GM19452 (cell line): ENCODE measurements around the gene CYP26C1.

ENCODE experiments used
- ATAC-seq: cut with Tn5 transposase; IDR thresholded peaks from one replicate; pipeline ENCODE4 v1.9.1; 2021; ENCODE audit not compliant: unreplicated experiment

CYP26C1 gene

DNA sequence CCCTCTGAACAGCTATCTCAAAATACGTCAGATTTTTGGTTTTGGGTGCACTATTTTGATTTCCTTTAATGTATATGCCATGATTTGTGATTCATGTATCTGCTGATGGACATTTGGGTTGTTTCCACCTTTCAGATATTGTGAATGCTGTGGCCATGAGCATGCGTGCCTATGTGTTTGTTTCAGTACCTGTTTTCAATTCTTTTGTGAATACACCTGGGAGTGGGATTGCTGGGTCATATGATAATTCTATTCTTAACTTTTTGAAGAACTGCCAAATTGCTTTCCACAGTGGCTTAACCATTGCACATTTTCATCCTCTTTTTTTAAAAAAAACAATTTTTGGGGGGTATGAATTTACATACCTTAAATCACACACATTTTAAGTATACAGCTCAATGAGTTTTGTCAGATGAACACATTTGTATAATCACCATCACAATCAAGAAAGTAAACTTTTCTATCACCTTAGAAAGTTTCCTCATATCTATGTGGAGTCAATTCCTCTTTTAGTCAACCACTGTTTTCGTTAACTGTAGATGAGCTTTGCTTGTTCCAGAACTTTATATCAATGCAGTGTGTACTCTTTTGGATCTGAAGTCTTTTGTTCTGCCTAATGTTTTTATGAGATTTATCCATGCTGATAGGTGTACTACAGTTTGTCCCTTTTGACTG is 50.0 kb downstream of the CYP26C1 start:
- ATAC-seq = peak; percentile 56

DNA sequence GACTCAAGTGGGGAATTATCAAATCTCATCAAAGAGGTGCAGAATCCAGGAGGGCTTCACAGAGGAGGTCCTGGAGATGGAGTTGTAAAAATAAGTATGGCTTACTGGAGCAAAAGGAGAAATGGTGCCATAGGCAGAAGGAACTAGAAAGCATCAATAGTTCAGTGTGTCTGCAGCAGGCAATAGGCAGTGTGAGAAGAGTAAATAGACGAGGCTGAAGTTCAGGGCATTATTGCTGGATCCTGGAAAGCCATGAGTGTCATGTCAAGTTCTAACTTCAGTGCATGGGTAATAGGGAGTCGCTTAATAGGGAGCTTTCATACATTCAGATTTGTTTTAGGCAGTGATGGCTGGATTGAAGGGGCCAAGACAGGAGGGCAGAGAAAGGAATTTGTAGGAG is 52.4 kb downstream of the CYP26C1 start:
- ATAC-seq = no peak

DNA sequence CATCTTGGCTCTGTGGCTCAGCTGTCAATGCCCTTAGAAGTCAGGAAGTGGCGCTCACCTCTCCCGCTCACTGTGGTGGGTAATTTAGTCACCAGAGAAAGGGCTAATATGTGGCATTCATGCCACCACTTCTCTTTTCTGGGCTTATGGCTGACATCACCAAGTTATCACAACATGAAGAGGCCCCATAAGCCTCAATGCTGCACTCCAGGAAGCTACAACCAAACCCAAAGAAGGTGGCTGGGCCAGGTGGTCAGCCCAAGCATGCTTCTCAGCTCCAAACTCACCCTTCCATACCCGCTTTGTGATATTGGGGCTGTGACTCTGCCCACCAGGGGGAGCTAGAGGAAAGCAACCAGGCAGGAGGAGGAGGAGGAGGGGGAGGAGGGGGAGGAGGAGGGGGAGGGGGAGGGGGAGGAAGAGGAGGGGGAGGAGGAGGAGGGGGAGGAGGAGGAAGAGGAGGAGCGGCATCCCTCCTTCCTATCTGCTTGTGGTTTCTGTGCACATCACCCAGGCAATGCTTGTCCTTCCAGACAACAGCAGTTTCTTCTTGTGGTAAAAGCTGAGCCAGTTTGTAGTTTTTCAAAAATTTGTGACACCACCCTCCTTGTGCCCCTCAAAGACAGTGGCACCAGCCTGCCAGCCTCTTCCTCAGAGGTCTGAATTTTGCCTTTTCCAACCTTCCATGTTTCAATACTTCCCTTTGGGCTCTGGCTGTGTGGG is 55.2 kb downstream of the CYP26C1 start:
- ATAC-seq = peak; percentile 50
